H9 (cell line): ENCODE measurements around the gene PTDSS2. TPM values are rescaled to one million over a fixed set of nuclear protein-coding genes. Genes with fewer than 3 reads are reported as not detected.

Source experiments
- DNase-seq: peaks from one replicate; pipeline ENCODE4 v3.0.0-alpha.2; 2017
- H2AFZ ChIP-seq: one replicate; pipeline ENCODE4 v1.6.1; 2013; ENCODE audit warnings: mild to moderate bottlenecking, low read length, control low read depth, moderate library complexity
- H2AK5ac ChIP-seq: 2 replicates; pipeline ENCODE4 v1.6.1; 2013; ENCODE audit warnings: low read length, control low read depth, mixed read lengths; ENCODE audit not compliant: insufficient read length
- H2BK120ac ChIP-seq: one replicate; pipeline ENCODE4 v1.6.1; 2013; ENCODE audit warnings: low read depth, mild to moderate bottlenecking, low read length, control low read depth, inconsistent platforms; ENCODE audit not compliant: poor library complexity, severe bottlenecking
- H2BK12ac ChIP-seq: 2 replicates; pipeline ENCODE4 v1.6.1; 2013; ENCODE audit warnings: low read length, control low read depth, mixed read lengths, low read depth; ENCODE audit not compliant: insufficient read length
- H2BK15ac ChIP-seq: 2 replicates; pipeline ENCODE4 v1.6.1; 2013; ENCODE audit warnings: low read depth, low read length, control low read depth
- H2BK20ac ChIP-seq: one replicate; pipeline ENCODE4 v1.6.1; 2013; ENCODE audit warnings: low read depth, mild to moderate bottlenecking, low read length, control low read depth, inconsistent platforms; ENCODE audit not compliant: poor library complexity, severe bottlenecking
- H2BK5ac ChIP-seq: 2 replicates; pipeline ENCODE4 v1.6.1; 2013; ENCODE audit warnings: low read length, control low read depth, mixed read lengths; ENCODE audit not compliant: insufficient read length
- H3K14ac ChIP-seq: 2 replicates; pipeline ENCODE4 v1.6.1; 2013; ENCODE audit warnings: low read length, control low read depth; ENCODE audit not compliant: insufficient read depth
- H3K18ac ChIP-seq: 2 replicates; pipeline ENCODE4 v1.6.1; 2013; ENCODE audit warnings: low read depth, mild to moderate bottlenecking, mixed read lengths, low read length, control low read depth; ENCODE audit not compliant: insufficient read length
- H3K23ac ChIP-seq: 2 replicates; pipeline ENCODE4 v1.6.1; 2013; ENCODE audit warnings: low read length, control low read depth, mixed read lengths, low read depth; ENCODE audit not compliant: insufficient read length
- H3K23me2 ChIP-seq: 2 replicates; pipeline ENCODE4 v1.6.1; 2013; ENCODE audit warnings: low read depth, mild to moderate bottlenecking, mixed read lengths, low read length, control low read depth; ENCODE audit not compliant: insufficient read length, poor library complexity, severe bottlenecking
- H3K27ac ChIP-seq: 2 replicates; pipeline ENCODE4 v1.5.1; 2013; ENCODE audit warnings: low read length, control low read depth, mixed read lengths, low read depth; ENCODE audit not compliant: insufficient read length
- H3K27me3 ChIP-seq: 2 replicates; pipeline ENCODE4 v1.6.1; 2013; ENCODE audit warnings: low read length, control low read depth, inconsistent platforms; ENCODE audit not compliant: insufficient read depth
- H3K4ac ChIP-seq: 2 replicates; pipeline ENCODE4 v1.6.1; 2013; ENCODE audit warnings: low read depth, mild to moderate bottlenecking, control low read depth, inconsistent platforms, low read length, moderate library complexity
- H3K4me1 ChIP-seq: 2 replicates; pipeline ENCODE4 v1.6.1; 2013; ENCODE audit warnings: low read length, control low read depth, inconsistent platforms; ENCODE audit not compliant: insufficient read depth
- H3K4me2 ChIP-seq: 2 replicates; pipeline ENCODE4 v1.6.1; 2013; ENCODE audit warnings: low read length, control low read depth, mixed read lengths; ENCODE audit not compliant: insufficient read length, insufficient read depth
- H3K56ac ChIP-seq: 2 replicates; pipeline ENCODE4 v1.6.1; 2013; ENCODE audit warnings: low read depth, mild to moderate bottlenecking, mixed read lengths, low read length, control low read depth; ENCODE audit not compliant: insufficient read length
- H3K79me1 ChIP-seq: 2 replicates; pipeline ENCODE4 v1.6.1; 2013; ENCODE audit warnings: low read depth, mild to moderate bottlenecking, moderate library complexity, low read length, control low read depth, inconsistent platforms; ENCODE audit not compliant: insufficient read depth, poor library complexity, severe bottlenecking
- H3K79me2 ChIP-seq: 2 replicates; pipeline ENCODE4 v1.6.1; 2013; ENCODE audit warnings: low read length, control low read depth, inconsistent platforms; ENCODE audit not compliant: insufficient read depth
- H3K9ac ChIP-seq: 2 replicates; pipeline ENCODE4 v1.6.1; 2013; ENCODE audit warnings: low read length, control low read depth, mixed read lengths; ENCODE audit not compliant: insufficient read length; ENCODE audit errors: extremely low read depth
- H3K9me3 ChIP-seq: one replicate; pipeline ENCODE4 v1.6.1; 2013; ENCODE audit warnings: low read depth, low read length, inconsistent platforms; ENCODE audit not compliant: control insufficient read depth
- H3T11ph ChIP-seq: one replicate; pipeline ENCODE4 v1.6.1; 2013; ENCODE audit warnings: mild to moderate bottlenecking, low read length, control low read depth, inconsistent platforms
- H4K20me1 ChIP-seq: one replicate; pipeline ENCODE4 v1.6.1; 2013; ENCODE audit not compliant: control insufficient read depth, insufficient read length, insufficient read depth
- H4K5ac ChIP-seq: 2 replicates; pipeline ENCODE4 v1.6.1; 2013; ENCODE audit warnings: low read depth, mild to moderate bottlenecking, mixed read lengths, low read length, control low read depth; ENCODE audit not compliant: insufficient read length
- H4K8ac ChIP-seq: replicated peaks from 2 replicates; pipeline ENCODE4 v1.6.1; 2013; ENCODE audit warnings: low read length, control low read depth, mixed read lengths, low read depth; ENCODE audit not compliant: insufficient read length
- H4K91ac ChIP-seq: 2 replicates; pipeline ENCODE4 v1.6.1; 2013; ENCODE audit warnings: low read depth, mild to moderate bottlenecking, moderate library complexity, mixed read lengths, low read length, control low read depth; ENCODE audit not compliant: insufficient read length
- H3K27ac Mint-ChIP-seq, 3 experiments: 2 replicates in 2 of 3; 3 replicates in 1 of 3; pipeline ENCODE4 v1.8.0; 2020 to 2021; ENCODE audit warnings: mixed read lengths in 3 of 3, mild to moderate bottlenecking in 1 of 3, moderate library complexity in 1 of 3
- H3K27me3 Mint-ChIP-seq: 2 replicates; pipeline ENCODE4 v1.8.0; 2021; ENCODE audit warnings: low read depth, mild to moderate bottlenecking, moderate library complexity, mixed read lengths
- H3K36me3 Mint-ChIP-seq, 3 experiments: 2 replicates in 2 of 3; 3 replicates in 1 of 3; pipeline ENCODE4 v1.8.0; 2020 to 2021; ENCODE audit warnings: low read depth in 3 of 3, mixed read lengths in 3 of 3; ENCODE audit not compliant: insufficient read depth in 1 of 3
- H3K4me1 Mint-ChIP-seq, 2 experiments: 2 replicates each; pipeline ENCODE4 v1.8.0; 2020; ENCODE audit warnings: mixed read lengths in 2 of 2
- H3K4me3 Mint-ChIP-seq, 2 experiments: 2 replicates in 1 of 2; 3 replicates in 1 of 2; pipeline ENCODE4 v1.8.0; 2020 to 2021; ENCODE audit warnings: mild to moderate bottlenecking in 2 of 2, mixed read lengths in 2 of 2, moderate library complexity in 1 of 2
- H3K9me3 Mint-ChIP-seq, 2 experiments: 2 replicates in 1 of 2; 3 replicates in 1 of 2; pipeline ENCODE4 v1.8.0; 2020; ENCODE audit warnings: mild to moderate bottlenecking in 2 of 2, mixed read lengths in 2 of 2, moderate library complexity in 1 of 2
- WGBS: extraction: QIAGEN DNeasy Blood & Tissue Kit; methylation state at CpG from one replicate; pipeline ENCODE4 v1.1.7; 2013; ENCODE audit warnings: missing lambda C conversion rate, low lambda C conversion rate, mixed read lengths; ENCODE audit not compliant: insufficient read length; ENCODE audit errors: extremely low coverage; 5-methylcytosine and 5-hydroxymethylcytosine counted together
- total RNA-seq: library from RNA; stranded (reverse); gene quantifications from 2 replicates; pipeline ENCODE4 v1.2.1, GENCODE V29; 2021
- TF ChIP-seq, protein P1 (sequence below): fragments of 200-600 bp; sonication (generic); conservative IDR thresholded peaks from 3 replicates; pipeline ENCODE4 v1.8.0; 2021; ENCODE audit warnings: antibody characterized with exemption, mild to moderate bottlenecking

PTDSS2 gene
- total RNA-seq, 1 experiment from 2014 or later: 55.3 TPM

DNA sequence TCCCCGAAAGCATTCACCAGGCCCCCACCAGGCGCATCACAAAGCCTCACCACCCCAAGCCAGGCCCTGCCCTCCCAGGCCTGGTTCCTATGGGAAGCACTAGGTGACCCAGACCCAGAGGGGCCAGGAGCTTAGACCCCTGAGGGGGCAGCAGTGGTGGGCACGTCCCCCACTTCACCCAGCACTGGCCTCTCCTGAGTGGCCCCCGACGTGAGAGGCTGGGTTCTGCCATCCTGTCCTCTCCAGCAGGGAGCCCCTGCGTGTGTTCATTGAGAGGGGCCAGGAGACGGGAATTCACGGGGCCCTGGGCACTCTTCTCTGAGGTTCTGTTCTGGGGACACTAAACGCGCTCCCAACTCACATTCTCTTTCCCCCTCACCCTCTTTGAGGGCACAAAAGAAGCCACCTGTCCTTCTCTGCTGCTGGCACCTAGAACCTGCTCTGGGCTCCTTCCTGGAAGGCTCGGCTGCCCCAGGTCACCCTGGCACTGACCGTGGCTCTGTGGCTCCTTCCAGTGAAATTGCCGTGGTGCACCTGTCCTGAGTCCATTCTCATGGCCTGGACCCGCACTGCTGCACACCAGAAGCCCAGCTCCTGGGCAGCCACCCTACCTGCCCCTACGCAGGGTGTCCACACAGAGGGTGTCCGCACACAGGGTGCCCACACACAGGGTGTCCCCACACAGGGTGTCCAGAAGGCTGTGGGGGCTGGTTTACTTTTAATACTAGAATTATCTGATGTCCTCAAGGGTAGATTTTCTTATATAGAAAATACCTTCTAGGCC is 12.2 kb downstream of the PTDSS2 start:
- Mint-ChIP-seq H3K9me3 (no peaks in the 10 kb centered on the region), H3K27me3 (no peaks in the 10 kb centered on the region), H3K36me3 (peaks cover 13 to 40% (median 40%) of the 10 kb centered on the region in 3 experiments), H3K4me3 (no peak overlapping the region), H3K27ac (peak overlapping the region in 2 of 3 experiments; percentile 55 to 70; a peak in 1 of 7 replicates), H3K4me1 (peaks cover 16 to 17% of the 10 kb centered on the region in 2 experiments)
- no peak overlapping the region for H2BK15ac ChIP-seq
- H2AFZ ChIP-seq: no peak overlapping the region
- H3K9ac ChIP-seq: no peak overlapping the region
- TF ChIP-seq, protein P1, sequence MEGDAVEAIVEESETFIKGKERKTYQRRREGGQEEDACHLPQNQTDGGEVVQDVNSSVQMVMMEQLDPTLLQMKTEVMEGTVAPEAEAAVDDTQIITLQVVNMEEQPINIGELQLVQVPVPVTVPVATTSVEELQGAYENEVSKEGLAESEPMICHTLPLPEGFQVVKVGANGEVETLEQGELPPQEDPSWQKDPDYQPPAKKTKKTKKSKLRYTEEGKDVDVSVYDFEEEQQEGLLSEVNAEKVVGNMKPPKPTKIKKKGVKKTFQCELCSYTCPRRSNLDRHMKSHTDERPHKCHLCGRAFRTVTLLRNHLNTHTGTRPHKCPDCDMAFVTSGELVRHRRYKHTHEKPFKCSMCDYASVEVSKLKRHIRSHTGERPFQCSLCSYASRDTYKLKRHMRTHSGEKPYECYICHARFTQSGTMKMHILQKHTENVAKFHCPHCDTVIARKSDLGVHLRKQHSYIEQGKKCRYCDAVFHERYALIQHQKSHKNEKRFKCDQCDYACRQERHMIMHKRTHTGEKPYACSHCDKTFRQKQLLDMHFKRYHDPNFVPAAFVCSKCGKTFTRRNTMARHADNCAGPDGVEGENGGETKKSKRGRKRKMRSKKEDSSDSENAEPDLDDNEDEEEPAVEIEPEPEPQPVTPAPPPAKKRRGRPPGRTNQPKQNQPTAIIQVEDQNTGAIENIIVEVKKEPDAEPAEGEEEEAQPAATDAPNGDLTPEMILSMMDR: no peak
- no peak overlapping the region for H2BK5ac ChIP-seq
- no peak overlapping the region for H3K18ac ChIP-seq
- H2AK5ac ChIP-seq: no peak overlapping the region
- no CpG with 5 or more reads among the region's 16 CpGs for WGBS
- no peaks in the 10 kb centered on the region for H3K9me3 ChIP-seq
- no peaks in the 10 kb centered on the region for H3K27me3 ChIP-seq
- H3K79me1 ChIP-seq: no peaks in the 10 kb centered on the region
- no peaks in the 10 kb centered on the region for H3K4me1 ChIP-seq
- H3K4ac ChIP-seq: no peak overlapping the region
- no peak overlapping the region for H3K4me2 ChIP-seq
- H3T11ph ChIP-seq: no peak overlapping the region
- no peak overlapping the region for H4K8ac ChIP-seq
- H2BK12ac ChIP-seq: no peak overlapping the region
- H3K27ac ChIP-seq: no peak overlapping the region
- no peak overlapping the region for H3K14ac ChIP-seq
- H2BK20ac ChIP-seq: no peak overlapping the region
- H4K91ac ChIP-seq: no peak overlapping the region
- no peaks in the 10 kb centered on the region for H4K20me1 ChIP-seq
- no peak overlapping the region for H3K23ac ChIP-seq
- no peak overlapping the region for H4K5ac ChIP-seq
- H3K79me2 ChIP-seq: peaks cover 8% of the 10 kb centered on the region; the same call in 1 of the 2 replicates
- no peak overlapping the region for H3K56ac ChIP-seq
- no peak for DNase-seq
- H3K23me2 ChIP-seq: no peaks in the 10 kb centered on the region
- no peak overlapping the region for H2BK120ac ChIP-seq
